Measurements from ENCODE around the gene ERAL1. TPM values are rescaled to one million over a fixed set of nuclear protein-coding genes. Genes with fewer than 3 reads are reported as not detected.

ERAL1 gene
- total RNA-seq, 5 donors from 2014 or later (not counting 1 experiment from before 2014, with no cell fraction given), result 18.9 to 33.7 (median 29.0) TPM

- H3K36me3 ChIP-seq (ENCODE audit: control insufficient read depth in 2 of 2, extremely low read depth in 1 of 2, insufficient read depth in 1 of 2, low read length in 1 of 2), result peaks cover 21 to 38% of the 10 kb centered on the region in 2 donors
- peaks cover 0 to 3% (median 0%) of the 10 kb centered on the region in 3 donors for H3K4me1 Mint-ChIP-seq
- DNase-seq (no peak), ATAC-seq (replicated peaks in 1 of 4) (no peak)
- H3K9me3 ChIP-seq, result no peaks in the 10 kb centered on the region
- ChIA-PET POLR2A (interaction anchor here (0.6 kb wide), 2 partner anchors 143 kb away, joined by 3 to 4 read pairs; partner anchors contain the start of gene RPL23A (in 1 of the 2)), CTCF (no interaction called here)
- H3K27ac Mint-ChIP-seq, result no peak overlapping the region
- H3K4me3 Mint-ChIP-seq, result no peak overlapping the region
- no peak overlapping the region for H3K27ac ChIP-seq (ENCODE audit: low read length)
- no CpG with 5 or more reads among the region's 3 CpGs for WGBS (ENCODE audit: insufficient coverage)
- H3K9me3 Mint-ChIP-seq, result no peaks in the 10 kb centered on the region
- peaks cover 20% of the 10 kb centered on the region for H3K36me3 Mint-ChIP-seq
- no peaks in the 10 kb centered on the region for H3K4me1 ChIP-seq (ENCODE audit: control insufficient read depth in 1 of 2, extremely low read depth in 1 of 2, insufficient read depth in 2 of 2, low read length in 2 of 2)
- no peaks in the 10 kb centered on the region for H3K27me3 Mint-ChIP-seq
- no peak overlapping the region for H3K4me3 ChIP-seq (ENCODE audit: control insufficient read depth in 1 of 2, extremely low read depth in 1 of 2, low read length in 1 of 2)
- no peaks in the 10 kb centered on the region for H3K27me3 ChIP-seq (replicated peaks in 1 of 2; ENCODE audit: control insufficient read depth in 2 of 2, extremely low read depth in 1 of 2, insufficient read depth in 2 of 2, low read length in 1 of 2)
These were observed 7.7 kb downstream of the ERAL1 start for GRCh38 chr17:28862561-28862960.

GRCh38 chr17:28863953-28864352 lies 9.1 kb downstream of the ERAL1 start:
- Mint-ChIP-seq H3K36me3 (peaks cover 9% of the 10 kb centered on the region), H3K4me3 (no peak overlapping the region), H3K9me3 (no peaks in the 10 kb centered on the region), H3K4me1 (peaks cover 0 to 3% (median 0%) of the 10 kb centered on the region in 3 donors), H3K27me3 (no peaks in the 10 kb centered on the region), H3K27ac (no peak overlapping the region)
- CTCF ChIA-PET, result interaction anchor here in 1 of 2 donors (0.7 kb wide), 1 partner anchor 37 kb away, joined by 3 read pairs; no protein-coding TSS in a partner anchor
- no peak overlapping the region for H3K27ac ChIP-seq (ENCODE audit: low read length)
- H3K4me1 ChIP-seq (ENCODE audit: control insufficient read depth in 1 of 2, extremely low read depth in 1 of 2, insufficient read depth in 2 of 2, low read length in 2 of 2), result no peaks in the 10 kb centered on the region
- POLR2A ChIA-PET, result no interaction called here
- no peak for ATAC-seq (replicated peaks in 1 of 4)
- H3K27me3 ChIP-seq (replicated peaks in 1 of 2; ENCODE audit: control insufficient read depth in 2 of 2, extremely low read depth in 1 of 2, insufficient read depth in 2 of 2, low read length in 1 of 2), result no peaks in the 10 kb centered on the region
- WGBS (ENCODE audit: insufficient coverage), result no CpG with 5 or more reads among the region's 1 CpG
- no peak for DNase-seq
- H3K4me3 ChIP-seq (ENCODE audit: control insufficient read depth in 1 of 2, extremely low read depth in 1 of 2, low read length in 1 of 2), result no peak overlapping the region
- H3K9me3 ChIP-seq, result no peaks in the 10 kb centered on the region
- peaks cover 13 to 24% of the 10 kb centered on the region in 2 donors for H3K36me3 ChIP-seq (ENCODE audit: control insufficient read depth in 2 of 2, extremely low read depth in 1 of 2, insufficient read depth in 1 of 2, low read length in 1 of 2)

- Histone ChIP-seq H3K4me1 (ENCODE audit: control insufficient read depth in 1 of 2, extremely low read depth in 1 of 2, insufficient read depth in 2 of 2, low read length in 2 of 2) (no peaks in the 10 kb centered on the region), H3K27me3 (replicated peaks in 1 of 2; ENCODE audit: control insufficient read depth in 2 of 2, extremely low read depth in 1 of 2, insufficient read depth in 2 of 2, low read length in 1 of 2) (no peaks in the 10 kb centered on the region), H3K4me3 (ENCODE audit: control insufficient read depth in 1 of 2, extremely low read depth in 1 of 2, low read length in 1 of 2) (no peak overlapping the region), H3K9me3 (no peaks in the 10 kb centered on the region), H3K36me3 (ENCODE audit: control insufficient read depth in 2 of 2, extremely low read depth in 1 of 2, insufficient read depth in 1 of 2, low read length in 1 of 2) (peaks cover 6 to 15% of the 10 kb centered on the region in 2 donors), H3K27ac (ENCODE audit: low read length) (no peak overlapping the region)
- no peaks in the 10 kb centered on the region for H3K9me3 Mint-ChIP-seq
- H3K27me3 Mint-ChIP-seq, result no peaks in the 10 kb centered on the region
- no peak overlapping the region for H3K27ac Mint-ChIP-seq
- H3K4me1 Mint-ChIP-seq, result peaks cover 0 to 3% (median 0%) of the 10 kb centered on the region in 3 donors
- DNase-seq (no peak), ATAC-seq (replicated peaks in 1 of 4) (no peak)
- WGBS (ENCODE audit: insufficient coverage), result 92% methylated on average over 3 of the region's 11 CpGs
- ChIA-PET POLR2A (interaction anchor here (0.5 to 0.6 kb wide), 2 partner anchors 72 to 265 kb away, joined by 4 to 6 read pairs; no protein-coding TSS in a partner anchor), CTCF (interaction anchor here in 1 of 2 donors (0.6 kb wide), 1 partner anchor 56 kb away, joined by 3 read pairs; no protein-coding TSS in a partner anchor)
- no peak overlapping the region for H3K4me3 Mint-ChIP-seq
- H3K36me3 Mint-ChIP-seq, result peaks cover 6% of the 10 kb centered on the region
These were observed 10.4 kb downstream of the ERAL1 start for GRCh38 chr17:28864991-28865849.

- no peak overlapping the region for H3K4me3 ChIP-seq (ENCODE audit: control insufficient read depth in 1 of 2, extremely low read depth in 1 of 2, low read length in 1 of 2)
- no peaks in the 10 kb centered on the region for H3K9me3 Mint-ChIP-seq
- no peaks in the 10 kb centered on the region for H3K27me3 ChIP-seq (replicated peaks in 1 of 2; ENCODE audit: control insufficient read depth in 2 of 2, extremely low read depth in 1 of 2, insufficient read depth in 2 of 2, low read length in 1 of 2)
- no peak overlapping the region for H3K4me3 Mint-ChIP-seq
- ATAC-seq (replicated peaks in 1 of 4) (no peak), DNase-seq (no peak)
- H3K36me3 Mint-ChIP-seq, result no peaks in the 10 kb centered on the region
- H3K27ac ChIP-seq (ENCODE audit: low read length), result no peak overlapping the region
- peaks cover 3 to 6% (median 4%) of the 10 kb centered on the region in 3 donors for H3K4me1 Mint-ChIP-seq
- H3K9me3 ChIP-seq, result no peaks in the 10 kb centered on the region
- H3K4me1 ChIP-seq (ENCODE audit: control insufficient read depth in 1 of 2, extremely low read depth in 1 of 2, insufficient read depth in 2 of 2, low read length in 2 of 2), result peaks cover 4 to 7% of the 10 kb centered on the region in 2 experiments
- WGBS (ENCODE audit: insufficient coverage), result 82% methylated on average over 7 of the region's 13 CpGs
- ChIA-PET CTCF (interaction anchor here in 1 of 2 donors (0.7 kb wide), 1 partner anchor 36 kb away, joined by 3 read pairs; the partner anchor contains the start of gene DHRS13), POLR2A (no interaction called here)
- H3K27me3 Mint-ChIP-seq, result no peaks in the 10 kb centered on the region
- no peak overlapping the region for H3K27ac Mint-ChIP-seq
- peaks cover 0 to 7% of the 10 kb centered on the region in 2 donors for H3K36me3 ChIP-seq (ENCODE audit: control insufficient read depth in 2 of 2, extremely low read depth in 1 of 2, insufficient read depth in 1 of 2, low read length in 1 of 2)
These were observed 11.3 kb downstream of the ERAL1 start for GRCh38 chr17:28865946-28866752.

- Mint-ChIP-seq H3K4me3 (no peak overlapping the region), H3K27ac (no peak overlapping the region), H3K27me3 (no peaks in the 10 kb centered on the region), H3K9me3 (no peaks in the 10 kb centered on the region), H3K4me1 (peaks cover 10 to 15% (median 10%) of the 10 kb centered on the region in 3 donors), H3K36me3 (no peaks in the 10 kb centered on the region)
- H3K9me3 ChIP-seq, result no peaks in the 10 kb centered on the region
- no peaks in the 10 kb centered on the region for H3K27me3 ChIP-seq (replicated peaks in 1 of 2; ENCODE audit: control insufficient read depth in 2 of 2, extremely low read depth in 1 of 2, insufficient read depth in 2 of 2, low read length in 1 of 2)
- H3K36me3 ChIP-seq (ENCODE audit: control insufficient read depth in 2 of 2, extremely low read depth in 1 of 2, insufficient read depth in 1 of 2, low read length in 1 of 2), result no peaks in the 10 kb centered on the region
- no peak overlapping the region for H3K4me3 ChIP-seq (ENCODE audit: control insufficient read depth in 1 of 2, extremely low read depth in 1 of 2, low read length in 1 of 2)
- ChIA-PET POLR2A (no interaction called here), CTCF (interaction anchor here in 1 of 2 donors (0.6 kb wide), 1 partner anchor 90 kb away, joined by 4 read pairs; no protein-coding TSS in a partner anchor)
- H3K4me1 ChIP-seq (ENCODE audit: control insufficient read depth in 1 of 2, extremely low read depth in 1 of 2, insufficient read depth in 2 of 2, low read length in 2 of 2), result peaks cover 7 to 18% of the 10 kb centered on the region in 2 experiments
- H3K27ac ChIP-seq (ENCODE audit: low read length), result no peak overlapping the region
- 80% methylated on average over 1 of the region's 7 CpGs for WGBS (ENCODE audit: insufficient coverage)
- no peak for ATAC-seq (replicated peaks in 1 of 4)
- no peak for DNase-seq
These were observed 12.5 kb downstream of the ERAL1 start for GRCh38 chr17:28867276-28867675.
